Measurements from ENCODE around the gene SYMPK. TPM values are rescaled to one million over a fixed set of nuclear protein-coding genes. Genes with fewer than 3 reads are reported as not detected.

SYMPK gene
- total RNA-seq, 1 donor from 2014 or later, result 72.1 TPM

DNA sequence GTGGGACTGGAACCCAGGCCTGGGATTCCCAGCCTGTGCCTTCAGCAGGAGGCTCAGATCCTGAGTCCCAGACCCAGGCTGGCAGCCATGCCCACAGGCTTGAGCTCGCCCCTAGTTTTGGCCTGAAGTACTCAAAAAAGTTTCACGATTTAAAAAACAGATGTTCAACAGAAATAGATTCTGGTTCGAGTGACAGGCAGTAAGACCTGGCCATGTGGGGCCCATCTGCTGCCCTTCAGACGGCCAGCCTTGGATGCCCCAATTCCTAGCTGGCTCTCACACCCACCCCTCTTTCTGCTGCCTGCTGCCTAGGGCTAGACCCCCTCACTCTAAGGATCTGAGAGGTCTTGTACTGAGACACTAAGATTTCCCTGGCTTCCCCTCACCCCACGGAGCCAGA, 77.8 kb downstream of the SYMPK start:
- H3K27ac Mint-ChIP-seq (ENCODE audit: unreplicated experiment), result peak overlapping the region; percentile 80
- peaks cover 22% of the 10 kb centered on the region for H3K36me3 Mint-ChIP-seq (ENCODE audit: unreplicated experiment)
- TF ChIP-seq, protein P1, sequence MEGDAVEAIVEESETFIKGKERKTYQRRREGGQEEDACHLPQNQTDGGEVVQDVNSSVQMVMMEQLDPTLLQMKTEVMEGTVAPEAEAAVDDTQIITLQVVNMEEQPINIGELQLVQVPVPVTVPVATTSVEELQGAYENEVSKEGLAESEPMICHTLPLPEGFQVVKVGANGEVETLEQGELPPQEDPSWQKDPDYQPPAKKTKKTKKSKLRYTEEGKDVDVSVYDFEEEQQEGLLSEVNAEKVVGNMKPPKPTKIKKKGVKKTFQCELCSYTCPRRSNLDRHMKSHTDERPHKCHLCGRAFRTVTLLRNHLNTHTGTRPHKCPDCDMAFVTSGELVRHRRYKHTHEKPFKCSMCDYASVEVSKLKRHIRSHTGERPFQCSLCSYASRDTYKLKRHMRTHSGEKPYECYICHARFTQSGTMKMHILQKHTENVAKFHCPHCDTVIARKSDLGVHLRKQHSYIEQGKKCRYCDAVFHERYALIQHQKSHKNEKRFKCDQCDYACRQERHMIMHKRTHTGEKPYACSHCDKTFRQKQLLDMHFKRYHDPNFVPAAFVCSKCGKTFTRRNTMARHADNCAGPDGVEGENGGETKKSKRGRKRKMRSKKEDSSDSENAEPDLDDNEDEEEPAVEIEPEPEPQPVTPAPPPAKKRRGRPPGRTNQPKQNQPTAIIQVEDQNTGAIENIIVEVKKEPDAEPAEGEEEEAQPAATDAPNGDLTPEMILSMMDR (IDR thresholded peaks at IDR 0.05), result no peak
- H3K9me3 Mint-ChIP-seq (ENCODE audit: unreplicated experiment), result no peaks in the 10 kb centered on the region
- H3K4me1 Mint-ChIP-seq (ENCODE audit: unreplicated experiment), result peaks cover 35% of the 10 kb centered on the region
- no peak overlapping the region for H3K4me3 Mint-ChIP-seq (ENCODE audit: unreplicated experiment)
- no peak for DNase-seq (ENCODE audit: extremely low spot score, unreplicated experiment)
- no peaks in the 10 kb centered on the region for H3K27me3 Mint-ChIP-seq (ENCODE audit: unreplicated experiment)

DNA sequence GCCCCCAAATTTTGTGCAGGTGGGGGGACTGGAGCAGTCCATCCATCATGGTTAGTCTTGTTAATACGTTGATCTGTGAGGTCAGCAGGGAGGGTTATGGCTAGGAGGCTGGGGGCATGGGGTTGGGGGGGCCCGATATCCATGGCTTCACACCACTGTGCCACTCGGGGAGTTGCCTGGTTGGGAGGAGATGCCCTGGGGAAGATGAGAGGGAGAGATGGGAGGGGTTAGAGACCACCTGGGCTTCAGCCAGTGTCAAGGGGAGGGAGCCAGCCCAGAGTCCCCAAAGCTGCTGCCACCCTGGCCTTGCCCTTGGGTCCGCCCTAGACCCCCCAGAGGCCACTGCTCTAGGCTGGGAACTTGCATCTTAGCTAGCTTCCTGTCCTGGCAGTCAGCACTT, 78.9 kb downstream of the SYMPK start:
- TF ChIP-seq, protein P1 (IDR thresholded peaks at IDR 0.05), result no peak
- Mint-ChIP-seq H3K27ac (ENCODE audit: unreplicated experiment) (peak overlapping the region; percentile 95), H3K4me3 (ENCODE audit: unreplicated experiment) (peak overlapping the region; percentile 60), H3K27me3 (ENCODE audit: unreplicated experiment) (no peaks in the 10 kb centered on the region), H3K9me3 (ENCODE audit: unreplicated experiment) (no peaks in the 10 kb centered on the region), H3K4me1 (ENCODE audit: unreplicated experiment) (peaks cover 35% of the 10 kb centered on the region), H3K36me3 (ENCODE audit: unreplicated experiment) (peaks cover 22% of the 10 kb centered on the region)
- no peak for DNase-seq (ENCODE audit: extremely low spot score, unreplicated experiment)

DNA sequence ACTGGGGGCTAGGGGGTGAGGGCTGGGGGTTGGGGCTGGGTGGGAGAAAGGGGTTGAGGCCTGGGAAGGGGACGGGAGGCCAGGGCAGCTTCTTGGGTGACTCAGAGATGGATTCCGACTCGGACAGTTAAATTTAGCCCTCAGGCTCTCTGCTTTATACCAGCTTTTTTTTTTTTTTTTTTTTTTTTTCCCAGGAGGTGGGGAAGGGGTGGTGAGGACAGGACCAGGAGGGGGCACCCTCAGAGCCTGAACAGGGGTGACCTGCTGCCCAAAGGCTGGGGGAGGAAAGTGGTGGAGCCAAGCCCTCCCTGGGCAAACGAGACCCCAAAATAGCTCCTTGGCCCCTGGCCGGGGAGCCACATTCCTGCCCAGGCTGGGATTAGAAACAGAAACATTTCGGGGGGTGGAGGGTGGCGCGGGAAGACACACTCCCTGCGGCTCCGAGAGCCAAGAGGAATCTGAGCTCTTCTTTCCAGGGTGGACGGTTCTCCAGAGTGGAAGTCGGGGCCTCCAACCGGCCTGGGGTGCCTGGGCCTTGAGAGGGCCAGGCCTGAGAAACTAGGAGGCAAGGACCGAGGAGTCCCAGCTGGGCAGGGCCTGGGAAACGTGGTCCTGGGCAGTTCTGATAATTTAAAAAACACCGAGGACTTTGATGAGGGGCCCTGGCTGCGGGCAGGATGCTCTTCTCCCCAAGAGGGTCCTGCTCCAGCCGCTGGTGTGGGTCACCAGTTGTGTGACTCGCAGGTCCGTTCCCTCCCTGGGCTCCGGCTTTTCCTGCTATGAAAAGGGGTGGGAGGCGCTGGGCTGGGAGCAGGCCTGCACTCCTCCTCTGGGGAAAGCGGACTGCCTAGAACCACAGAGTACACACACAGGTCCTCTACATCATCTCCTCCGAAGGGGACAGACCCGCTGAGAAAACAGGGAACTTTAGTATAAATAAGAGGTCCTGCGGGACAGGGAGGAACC, 79.8 kb downstream of the SYMPK start:
- Mint-ChIP-seq H3K9me3 (ENCODE audit: unreplicated experiment) (no peaks in the 10 kb centered on the region), H3K36me3 (ENCODE audit: unreplicated experiment) (peaks cover 26% of the 10 kb centered on the region), H3K27ac (ENCODE audit: unreplicated experiment) (peak overlapping the region; percentile 95), H3K27me3 (ENCODE audit: unreplicated experiment) (no peaks in the 10 kb centered on the region), H3K4me1 (ENCODE audit: unreplicated experiment) (peaks cover 35% of the 10 kb centered on the region), H3K4me3 (ENCODE audit: unreplicated experiment) (peak overlapping the region; percentile 60)
- DNase-seq (ENCODE audit: extremely low spot score, unreplicated experiment), result no peak
- TF ChIP-seq, protein P1 (IDR thresholded peaks at IDR 0.05), result no peak

DNA sequence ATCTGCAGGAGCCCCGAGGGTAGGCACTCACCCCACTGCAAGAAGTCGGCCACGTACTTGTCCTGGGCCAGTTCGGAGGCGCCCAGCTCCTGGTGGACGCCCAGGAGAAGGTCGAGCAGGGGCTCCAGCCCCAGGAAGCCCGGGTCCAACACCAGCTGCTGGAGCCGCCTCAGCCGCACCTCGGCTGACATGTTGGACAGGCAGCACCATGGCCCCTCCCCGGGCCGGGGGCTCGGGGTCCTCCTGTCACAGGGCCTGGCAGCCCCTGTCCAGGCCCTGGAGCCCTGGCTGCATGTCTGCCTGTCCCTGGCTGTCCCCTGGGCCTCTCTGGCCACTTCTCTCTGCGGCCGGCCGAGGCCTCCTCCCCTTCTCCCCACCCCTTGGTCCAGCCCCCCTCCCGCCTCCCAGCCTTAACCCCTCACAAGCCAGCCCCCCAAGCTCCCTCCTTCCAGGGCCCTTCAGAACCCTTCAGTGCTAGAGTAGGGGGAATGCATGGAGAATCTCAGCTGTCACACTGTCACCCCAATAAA, 80.7 kb downstream of the SYMPK start, which contains the start of gene DMPK:
TSS of gene DMPK (minus strand) at position 329 of the 530 bp plus-strand sequence. CDS start at position 191, 138 bp downstream.
- Mint-ChIP-seq H3K4me1 (ENCODE audit: unreplicated experiment) (peaks cover 35% of the 10 kb centered on the region), H3K4me3 (ENCODE audit: unreplicated experiment) (peak within 1 kb of the TSS; percentile 65), H3K36me3 (ENCODE audit: unreplicated experiment) (peaks cover 26% of the 10 kb centered on the region), H3K27ac (ENCODE audit: unreplicated experiment) (peak within 1 kb of the TSS; percentile 95), H3K27me3 (ENCODE audit: unreplicated experiment) (no peaks in the 10 kb centered on the region), H3K9me3 (ENCODE audit: unreplicated experiment) (no peaks in the 10 kb centered on the region)
- DNase-seq (ENCODE audit: extremely low spot score, unreplicated experiment), result no peak
- TF ChIP-seq, protein P1 (IDR thresholded peaks at IDR 0.05), result no peak
